SK-N-MC (cell line): ENCODE data around the gene RYR3.

Experiments
- EZH2 ChIP-seq: fragments of 200-600 bp; sonication (generic); IDR thresholded peaks from one replicate; pipeline ENCODE4 v1.6.1; 2017; ENCODE audit warnings: antibody characterized with exemption
- FOXP2 ChIP-seq: optimal IDR thresholded peaks from 2 replicates; pipeline ENCODE3; 2011; ENCODE audit warnings: mild to moderate bottlenecking, moderate library complexity; ENCODE audit not compliant: insufficient read depth; ENCODE audit errors: extremely low read length, control extremely low read depth
- POLR2AphosphoS5 ChIP-seq: IDR thresholded peaks from 2 replicates; pipeline ENCODE4 v1.6.1; 2012; ENCODE audit warnings: mild to moderate bottlenecking, low read depth, low read length, borderline replicate concordance

DNA sequence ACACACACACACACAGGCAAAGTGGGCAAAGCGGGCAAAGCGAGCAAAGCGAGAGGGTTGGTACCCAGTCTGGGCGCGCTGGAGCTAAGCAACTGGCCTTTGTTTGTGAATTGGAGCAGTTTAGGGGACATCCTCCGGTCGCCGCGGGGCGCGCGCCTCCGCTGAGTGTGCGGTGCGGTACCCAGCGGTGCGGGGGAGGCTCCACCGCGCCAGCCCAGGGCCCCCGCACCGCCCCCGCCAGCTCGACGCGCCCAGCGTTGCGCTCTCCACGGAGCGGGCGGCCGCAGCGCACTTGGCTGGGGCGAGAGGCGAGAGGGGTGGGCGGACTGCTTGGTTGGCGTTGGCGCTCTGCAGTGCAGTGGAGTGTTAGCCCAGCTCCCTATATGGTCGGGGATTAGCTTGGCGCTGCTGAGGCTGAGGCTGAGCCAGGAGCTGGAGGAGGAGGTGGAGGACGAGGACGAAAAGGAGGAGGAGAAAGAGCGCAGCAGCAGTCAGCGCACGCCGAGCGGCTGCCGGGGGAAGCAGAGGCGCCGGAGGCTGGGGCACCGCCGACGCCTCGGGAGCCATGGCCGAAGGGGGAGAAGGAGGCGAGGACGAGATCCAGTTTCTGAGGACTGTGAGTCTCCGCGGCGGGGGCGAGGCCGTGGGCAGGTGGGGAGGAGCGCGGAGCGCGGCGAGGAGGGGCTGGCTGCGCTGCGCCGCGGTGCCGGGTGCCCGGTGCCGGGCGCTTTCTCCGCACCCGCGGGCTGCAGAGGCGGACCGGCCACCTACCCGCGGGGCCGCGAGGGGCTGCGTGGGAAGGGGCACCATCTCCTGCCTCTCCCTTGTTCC is at the start of gene RYR3:
- TF ChIP-seq EZH2 (peak; percentile 40), POLR2AphosphoS5 (no peak), FOXP2 (no peak)
